IPS-18c (cell line): ENCODE measurements around the gene C6orf15.

ENCODE experiments used
- H3K4me3 ChIP-seq: 2 replicates; pipeline ENCODE4 v1.7.0; 2013; ENCODE audit warnings: low read depth, mild to moderate bottlenecking, low read length, moderate library complexity; ENCODE audit not compliant: insufficient read depth
- H3K9me3 ChIP-seq: one replicate; pipeline ENCODE4 v1.6.1; 2013; ENCODE audit warnings: mild to moderate bottlenecking, low read length, moderate library complexity; ENCODE audit not compliant: control insufficient read depth, insufficient read depth

The C6orf15 gene

GRCh38 chr6:31116661-31117385 lies 4.4 kb upstream of the C6orf15 start:
- Histone ChIP-seq H3K4me3 (no peak overlapping the region), H3K9me3 (no peaks in the 10 kb centered on the region)

- no peak overlapping the region for H3K4me3 ChIP-seq
- no peaks in the 10 kb centered on the region for H3K9me3 ChIP-seq
These were observed 3.7 kb upstream of the C6orf15 start for GRCh38 chr6:31115941-31116560.

GRCh38 chr6:31114970-31115849 lies 2.8 kb upstream of the C6orf15 start:
- Histone ChIP-seq H3K4me3 (peak overlapping the region; percentile 17; the same call in 1 of the 2 replicates), H3K9me3 (peaks cover 2% of the 10 kb centered on the region)

GRCh38 chr6:31114541-31114878 lies 2.1 kb upstream of the C6orf15 start, which contains the start of gene PSORS1C1:
Gene PSORS1C1 (plus strand): TSS chr6:31114800. CDS start chr6:31129633, 14,833 bp downstream.
- H3K4me3 ChIP-seq: peak within 1 kb of the TSS; percentile 17; the same call in 1 of the 2 replicates
- H3K9me3 ChIP-seq: peaks cover 4% of the 10 kb centered on the region

GRCh38 chr6:31113861-31114540 lies 1.6 kb upstream of the C6orf15 start:
- peaks cover 4% of the 10 kb centered on the region for H3K9me3 ChIP-seq
- H3K4me3 ChIP-seq: no peak overlapping the region

- Histone ChIP-seq H3K9me3 (peaks cover 4% of the 10 kb centered on the region), H3K4me3 (no peak overlapping the region)
These were observed 663 bp downstream of the C6orf15 start for GRCh38 chr6:31111712-31112111.

GRCh38 chr6:31110825-31111582 lies 1.4 kb downstream of the C6orf15 start:
- Histone ChIP-seq H3K9me3 (peaks cover 4% of the 10 kb centered on the region), H3K4me3 (no peak overlapping the region)

GRCh38 chr6:31107052-31107451 lies 5.3 kb downstream of the C6orf15 start:
- Histone ChIP-seq H3K4me3 (no peak overlapping the region), H3K9me3 (peaks cover 4% of the 10 kb centered on the region)

- no peaks in the 10 kb centered on the region for H3K9me3 ChIP-seq
- H3K4me3 ChIP-seq: no peak overlapping the region
These were observed 9.2 kb downstream of the C6orf15 start for GRCh38 chr6:31103136-31103535.

GRCh38 chr6:31098449-31098938 lies 13.9 kb downstream of the C6orf15 start:
- H3K4me3 ChIP-seq: no peak overlapping the region

GRCh38 chr6:31096656-31097055 lies 15.7 kb downstream of the C6orf15 start:
- H3K9me3 ChIP-seq: no peaks in the 10 kb centered on the region
- no peak overlapping the region for H3K4me3 ChIP-seq

More at GRCh38 chr6:31098449-31098938, 13.9 kb downstream of the C6orf15 start:
- H3K9me3 ChIP-seq: no peaks in the 10 kb centered on the region

- no peak overlapping the region for H3K4me3 ChIP-seq
- H3K9me3 ChIP-seq: no peaks in the 10 kb centered on the region
These were observed 16.2 kb downstream of the C6orf15 start for GRCh38 chr6:31096215-31096614.

- Histone ChIP-seq H3K4me3 (no peak overlapping the region), H3K9me3 (no peaks in the 10 kb centered on the region)
These were observed 17.9 kb downstream of the C6orf15 start for GRCh38 chr6:31094389-31094881.

- Histone ChIP-seq H3K9me3 (no peaks in the 10 kb centered on the region), H3K4me3 (no peak overlapping the region)
These were observed 19.4 kb downstream of the C6orf15 start for GRCh38 chr6:31092769-31093505.

GRCh38 chr6:31092238-31092637 lies 20.1 kb downstream of the C6orf15 start:
- no peaks in the 10 kb centered on the region for H3K9me3 ChIP-seq
- no peak overlapping the region for H3K4me3 ChIP-seq

GRCh38 chr6:31091680-31092079 lies 20.7 kb downstream of the C6orf15 start:
- H3K4me3 ChIP-seq: no peak overlapping the region
- no peaks in the 10 kb centered on the region for H3K9me3 ChIP-seq
